HepG2 (cell line): ENCODE results near the gene OGFR. TPM values are rescaled to one million over a fixed set of nuclear protein-coding genes. Genes with fewer than 3 reads are reported as not detected.

Source experiments
- ATAC-seq: fragments of 200-7000 bp; cut with Tn5 transposase; 3 replicates; pipeline ENCODE4 v1.9.1; 2020; ENCODE audit warnings: mild to moderate bottlenecking, moderate library complexity
- BruUV-seq: library from RNA; stranded (reverse); fragments of 400-500 nt; replicated peaks from 2 replicates; lab custom pipeline; 2021; lab: Mats Ljungman, UMichigan
- CTCF ChIA-PET: fragments of 300-600 bp; formaldehyde crosslinking; extraction: SDS; loops from one replicate; lab custom pipeline; 2021; ENCODE audit warnings: low total read pairs, inconsistent platforms, low intra/inter-chr PET ratio; lab: Yijun Ruan, JAX
- POLR2A ChIA-PET: fragments of 350-600 bp; sonication (Branson Sonifier 250); formaldehyde crosslinking; loops from one replicate; lab custom pipeline; 2020; ENCODE audit warnings: antibody characterized with exemption, inconsistent platforms; lab: Yijun Ruan, JAX
- DNase-seq: peaks from one replicate; pipeline ENCODE4 v3.0.0-alpha.2; 2015; ENCODE audit warnings: low spot score
- FAIRE-seq: peaks from 3 replicates; lab custom pipeline; 2011; peaks lifted over from hg19 to GRCh38; lab: Jason Lieb, UNC
- H2AFZ ChIP-seq: one replicate; pipeline ENCODE4 v1.6.1; 2011; ENCODE audit warnings: low read length, inconsistent platforms
- H3K27ac ChIP-seq: fragments of 300-600 bp; 3 replicates; pipeline ENCODE4 v1.8.0; 2011; ENCODE audit warnings: mixed run types, mild to moderate bottlenecking, mixed read lengths, low read length, inconsistent platforms; ENCODE audit not compliant: insufficient read depth; ENCODE audit errors: extremely low read length
- H3K27me3 ChIP-seq, 2 experiments: fragments of 200-600 bp in 1 of 2; 2 replicates in 1 of 2; 3 replicates in 1 of 2; pipeline versions ENCODE4 v1.6.0 to v1.8.0; 2011; ENCODE audit warnings: low read length in 2 of 2, mild to moderate bottlenecking in 2 of 2, moderate library complexity in 2 of 2, inconsistent platforms in 1 of 2; ENCODE audit not compliant: insufficient read depth in 2 of 2, control insufficient read depth in 1 of 2
- H3K36me3 ChIP-seq, 2 experiments: fragments of 200-600 bp in 1 of 2; replicated peaks in 1 of 2; 2 replicates in 1 of 2; 3 replicates in 1 of 2; pipeline versions ENCODE4 v1.5.1 to v1.8.0; 2011; ENCODE audit warnings: low read length in 2 of 2, inconsistent platforms in 1 of 2; ENCODE audit not compliant: insufficient read depth in 2 of 2, control insufficient read depth in 1 of 2
- H3K4me1 ChIP-seq: 2 replicates; pipeline ENCODE4 v1.5.1; 2012; ENCODE audit warnings: low read length, inconsistent platforms; ENCODE audit not compliant: insufficient read depth
- H3K4me2 ChIP-seq: 2 replicates; pipeline ENCODE4 v1.6.0; 2011; ENCODE audit warnings: low read depth, low read length, inconsistent platforms
- H3K4me3 ChIP-seq, 3 experiments: fragments of 200-600 bp in 1 of 3; sonication (generic), shearing (Covaris generic) in 1 of 3; replicated peaks in 1 of 3; 2 replicates each; pipeline ENCODE4 v1.5.1; 2011 to 2016; ENCODE audit warnings: low read length in 3 of 3, inconsistent platforms in 2 of 3, low read depth in 2 of 3, mild to moderate bottlenecking in 2 of 3, control low read depth in 1 of 3, mixed read lengths in 1 of 3; ENCODE audit not compliant: insufficient read depth in 1 of 3
- H3K79me2 ChIP-seq: one replicate; pipeline ENCODE4 v1.6.1; 2011; ENCODE audit warnings: low read length, inconsistent platforms; ENCODE audit not compliant: insufficient read depth
- H3K9ac ChIP-seq: 2 replicates; pipeline ENCODE4 v1.6.0; 2011; ENCODE audit warnings: mild to moderate bottlenecking, low read depth, low read length, inconsistent platforms; ENCODE audit not compliant: insufficient read depth
- H3K9me3 ChIP-seq: 2 replicates; pipeline ENCODE4 v1.5.1; 2012; ENCODE audit warnings: mild to moderate bottlenecking, low read length
- H4K20me1 ChIP-seq: 2 replicates; pipeline ENCODE4 v1.6.0; 2011; ENCODE audit warnings: inconsistent platforms, mild to moderate bottlenecking, low read length, moderate library complexity; ENCODE audit not compliant: insufficient read depth
- AKNA ChIP-seq: sonication (generic); formaldehyde crosslinking; IDR thresholded peaks from 2 replicates; pipeline ENCODE4 v1.4.0; 2020; ENCODE audit warnings: missing genetic modification reagents, borderline replicate concordance
- CBX1 ChIP-seq: IDR thresholded peaks from one replicate; pipeline ENCODE4 v1.6.1; 2016; ENCODE audit warnings: antibody characterized with exemption, low read depth
- DBP ChIP-seq: sonication (generic); formaldehyde crosslinking; IDR thresholded peaks from 2 replicates; pipeline ENCODE4 v1.4.0; 2020; ENCODE audit warnings: missing genetic modification reagents; ENCODE audit errors: not compliant biosample characterization
- EEA1 ChIP-seq: sonication (generic); formaldehyde crosslinking; IDR thresholded peaks from 2 replicates; pipeline ENCODE4 v1.5.1; 2020; ENCODE audit warnings: mild to moderate bottlenecking, missing genetic modification reagents, borderline replicate concordance
- HNF1A ChIP-seq, 2 experiments: sonication (generic) in 1 of 2; formaldehyde crosslinking in 1 of 2; IDR thresholded peaks; 2 replicates each; pipeline versions ENCODE4 v1.4.0 to v1.6.1; 2016 to 2020; ENCODE audit warnings: borderline replicate concordance in 1 of 2, low read depth in 1 of 2, mild to moderate bottlenecking in 1 of 2, missing genetic modification reagents in 1 of 2
- MBNL3 ChIP-seq: fragments of 250-450 bp; sonication (Bioruptor Pico); conservative IDR thresholded peaks from 2 replicates; pipeline ENCODE4 v1.8.0; 2022; ENCODE audit warnings: mild to moderate bottlenecking, inconsistent platforms
- MXD1 ChIP-seq: sonication (generic); formaldehyde crosslinking; IDR thresholded peaks from 2 replicates; pipeline ENCODE4 v1.4.0; 2020; ENCODE audit warnings: mild to moderate bottlenecking, missing genetic modification reagents
- U2AF1 ChIP-seq: fragments of 200-400 bp; formaldehyde crosslinking; optimal IDR thresholded peaks from 2 replicates; pipeline ENCODE3; 2017; ENCODE audit warnings: mild to moderate bottlenecking, low read depth, low read length
- ZNF280B ChIP-seq: sonication (generic); formaldehyde crosslinking; IDR thresholded peaks from 2 replicates; pipeline ENCODE4 v1.5.0; 2020; ENCODE audit warnings: missing genetic modification reagents, mild to moderate bottlenecking, borderline replicate concordance
- WGBS: methylation state at CpG from one replicate; pipeline ENCODE4 v1.1.6; 2017; ENCODE audit warnings: low lambda C conversion rate; 5-methylcytosine and 5-hydroxymethylcytosine counted together
- in situ Hi-C: cut with HindIII; loops from 2 replicates; pipeline ENCODE4 v1.10.0; 2017; ENCODE audit warnings: low pct_unique_long_range_greater_than_20kb; ENCODE audit not compliant: extremely low pct_ligation_motif_present
- intact Hi-C: fragments of 100-400 bp; cut with micrococcal nuclease; formaldehyde crosslinking; loops from one replicate; pipeline ENCODE4 v1.10.0; 2022; ENCODE audit not compliant: unreplicated experiment
- polyA plus RNA-seq, 8 experiments: library from polyadenylated mRNA; depleted of rRNA in 3 of 8; stranded (reverse) in 7 of 8; unstranded in 1 of 8; fragments of >200 nt; fragmentation: Illumina TruSeq in 4 of 8; extraction: Trizol in 4 of 8; gene quantifications; 2 replicates each; pipeline versions ENCODE4 v1.2.1 to v1.2.3, GENCODE V29; 2011 to 2016; ENCODE audit warnings: low read depth in 4 of 8, missing spikeins in 1 of 8, mixed read lengths in 1 of 8; ENCODE audit not compliant: insufficient read depth in 1 of 8
- total RNA-seq, 5 experiments: library from RNA; depleted of rRNA; stranded (reverse); fragments of >200 nt; fragmentation: Illumina TruSeq; extraction: Trizol; gene quantifications; 2 replicates each; pipeline ENCODE4 v1.2.3, GENCODE V29; 2016; ENCODE audit warnings: low read depth in 1 of 5

Gene OGFR
- total and polyA plus RNA-seq, 2 of the 13 experiments (the other 11 are each of a cell fraction or from before 2014, with no cell fraction given), result 47.7 to 81.8 TPM

- ATAC-seq, result peak; percentile 18
- no peak overlapping the region for H2AFZ ChIP-seq
- no peak overlapping the region for H3K4me3 ChIP-seq
- H3K9me3 ChIP-seq, result no peaks in the 10 kb centered on the region
- no peak overlapping the region for H3K27ac ChIP-seq
- ChIA-PET CTCF (interaction anchor here (0.7 to 2.1 kb wide), 7 partner anchors 8 to 184 kb away, joined by 3 to 25 read pairs (median 5); no protein-coding TSS in a partner anchor), POLR2A (interaction anchor here (0.9 to 6.6 kb wide), 4 partner anchors 10 to 29 kb away, joined by 3 to 110 read pairs (median 10); partner anchors contain the start of gene MRGBP)
- WGBS, result 74% methylated on average over 16 of the region's 21 CpGs
- H3K4me2 ChIP-seq, result no peak overlapping the region
- DNase-seq, result peak; percentile 66
- H3K4me1 ChIP-seq, result peaks cover 38% of the 10 kb centered on the region
- no peaks in the 10 kb centered on the region for H3K27me3 ChIP-seq
- intact Hi-C loops (loop anchor here (5.0 kb wide), 1 partner anchor 186 kb away; no protein-coding TSS in a partner anchor), in situ Hi-C loops (no loop called here)
- peaks cover 24% of the 10 kb centered on the region for H3K79me2 ChIP-seq
- H3K9ac ChIP-seq, result no peak overlapping the region
- H3K36me3 ChIP-seq, result peaks cover 45 to 62% of the 10 kb centered on the region in 2 experiments
- BruUV-seq, result no TSS peak
- peaks cover 15% of the 10 kb centered on the region; the same call in 1 of the 2 replicates for H4K20me1 ChIP-seq
- FAIRE-seq, result peak; percentile 48
- TF ChIP-seq ZNF280B (CRISPR knock-in tag), result no peak
- TF ChIP-seq U2AF1, result no peak
- TF ChIP-seq CBX1, result peak; percentile 23
- no peak for TF ChIP-seq HNF1A (IDR thresholded peaks at IDR 0.05; ENCODE audit: low read depth)
- no peak for TF ChIP-seq HNF1A (CRISPR knock-in tag; IDR thresholded peaks at IDR 0.05; ENCODE audit: borderline replicate concordance)
- TF ChIP-seq AKNA (CRISPR knock-in tag), result no peak
- TF ChIP-seq EEA1 (CRISPR knock-in tag), result no peak
- TF ChIP-seq DBP (CRISPR knock-in tag), result no peak
- no peak for TF ChIP-seq MBNL3 (CRISPR knock-in tag)
- TF ChIP-seq MXD1 (CRISPR knock-in tag), result no peak
Measured at GRCh38 chr20:62808211-62808865, 3.7 kb downstream of the OGFR start.
